Coronary artery (tissue), 2 donors: ENCODE data around the gene KRTAP5-1.
A peak's percentile ranks its signal among the peaks of the same experiment; 100 is the strongest.

ENCODE experiments used
- DNase-seq: peaks from one replicate; pipeline ENCODE4 v3.0.0-alpha.2; 2017; ENCODE audit warnings: low spot score
- H3K27ac ChIP-seq, 2 donors: fragments of 200-600 bp; sonication (generic); one replicate each; pipeline ENCODE4 v1.5.1; 2016 to 2019
- H3K4me3 ChIP-seq: fragments of 200-600 bp; sonication (generic); 2 replicates; pipeline ENCODE4 v1.5.1; 2016; ENCODE audit warnings: mild to moderate bottlenecking, moderate library complexity
- TF ChIP-seq, protein P1 (sequence below): fragments of 200-600 bp; sonication (generic); IDR thresholded peaks from one replicate; pipeline ENCODE4 v1.5.1; 2019; ENCODE audit warnings: antibody characterized with exemption

KRTAP5-1 gene

DNA sequence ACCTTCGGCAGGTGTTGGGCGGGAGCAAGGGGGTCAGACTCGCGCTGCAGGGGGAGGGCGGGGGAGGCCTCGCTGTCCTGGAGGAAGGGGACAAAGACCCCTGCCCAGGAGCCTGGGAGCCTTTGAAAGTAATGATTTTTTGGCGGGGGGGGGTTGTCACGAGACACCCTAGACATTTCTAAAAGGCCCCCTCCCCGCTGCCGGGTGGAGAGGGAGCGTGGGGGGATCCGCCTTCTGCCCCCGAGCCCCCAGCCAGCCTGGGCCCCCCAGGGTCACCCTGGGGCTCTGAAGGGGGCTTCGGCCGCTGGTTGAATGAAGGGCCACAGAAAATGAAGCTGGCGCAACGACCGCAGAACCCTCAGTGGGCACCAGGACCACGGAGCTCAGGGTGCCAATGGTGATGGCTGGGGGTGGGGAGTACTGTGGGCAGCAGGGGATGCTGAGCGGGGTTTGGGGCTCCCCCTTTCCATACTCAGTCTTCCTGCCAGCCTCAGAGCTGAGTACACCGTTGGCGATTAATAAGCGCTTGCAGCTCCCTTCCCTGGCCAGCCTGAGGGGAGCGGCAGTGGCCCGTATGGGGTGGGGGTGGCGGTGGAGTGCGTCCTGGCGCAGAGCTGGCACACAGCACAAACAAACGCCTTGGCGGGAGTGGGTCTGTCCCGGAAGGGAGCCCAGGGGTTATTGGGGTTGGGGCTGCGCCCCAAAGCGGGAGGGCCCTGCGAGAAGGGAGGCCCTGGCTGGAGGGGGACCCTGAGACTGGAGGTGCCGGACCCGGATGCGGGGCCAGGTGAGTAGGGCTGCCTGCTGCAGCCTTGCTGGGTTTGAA is 11.8 kb downstream of the KRTAP5-1 start:
- no peak for DNase-seq

DNA sequence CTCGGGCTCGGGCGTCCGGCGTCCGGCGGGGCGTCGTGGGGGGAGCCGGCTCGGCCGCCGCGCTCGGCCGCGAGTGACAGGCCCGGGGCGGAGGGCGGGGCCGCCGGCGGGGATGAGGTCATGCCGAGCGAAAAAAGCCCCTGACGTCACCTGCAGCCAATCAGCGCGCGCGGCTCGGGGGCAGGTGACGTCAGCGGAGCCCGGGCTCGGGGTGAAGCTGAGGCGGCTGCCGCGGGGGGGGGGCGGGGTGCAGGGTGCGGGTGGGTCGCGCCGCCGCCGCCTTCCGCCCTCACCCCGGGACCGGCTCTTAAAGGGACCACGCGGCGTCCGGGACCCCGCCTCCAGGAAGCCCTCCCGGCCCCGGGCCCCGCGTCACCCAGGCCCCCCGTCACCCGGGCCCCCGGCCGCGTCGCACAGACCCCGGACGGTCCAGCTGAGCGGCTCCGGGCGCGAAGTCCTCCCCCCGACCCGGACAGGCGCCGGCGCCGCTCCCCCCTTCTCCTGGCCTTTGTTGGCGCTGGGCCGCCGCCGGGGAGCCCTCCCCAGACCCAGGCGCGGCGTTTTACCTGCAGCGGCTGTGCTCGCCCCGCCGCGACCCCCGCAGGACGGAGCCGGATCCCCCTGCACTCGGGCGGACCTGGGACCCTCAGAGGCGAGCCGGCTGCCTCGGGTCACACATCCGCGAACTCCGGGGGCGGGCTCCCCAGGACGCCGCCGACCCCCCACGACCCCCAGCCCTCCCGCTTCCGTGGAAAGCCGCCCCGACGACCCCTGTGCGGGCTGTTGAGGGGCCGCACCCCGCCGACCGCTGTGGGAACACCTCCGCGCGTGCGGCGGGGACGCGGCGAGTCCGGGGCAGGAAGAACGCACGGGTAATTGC is 12.6 kb downstream of the KRTAP5-1 start, which contains the start of gene DUSP8:
Gene DUSP8, minus strand, starts transcription at position 75 of the 880 bp plus-strand sequence. CDS start 6,445 bp downstream, outside the sequence.
- TF ChIP-seq, protein P1, sequence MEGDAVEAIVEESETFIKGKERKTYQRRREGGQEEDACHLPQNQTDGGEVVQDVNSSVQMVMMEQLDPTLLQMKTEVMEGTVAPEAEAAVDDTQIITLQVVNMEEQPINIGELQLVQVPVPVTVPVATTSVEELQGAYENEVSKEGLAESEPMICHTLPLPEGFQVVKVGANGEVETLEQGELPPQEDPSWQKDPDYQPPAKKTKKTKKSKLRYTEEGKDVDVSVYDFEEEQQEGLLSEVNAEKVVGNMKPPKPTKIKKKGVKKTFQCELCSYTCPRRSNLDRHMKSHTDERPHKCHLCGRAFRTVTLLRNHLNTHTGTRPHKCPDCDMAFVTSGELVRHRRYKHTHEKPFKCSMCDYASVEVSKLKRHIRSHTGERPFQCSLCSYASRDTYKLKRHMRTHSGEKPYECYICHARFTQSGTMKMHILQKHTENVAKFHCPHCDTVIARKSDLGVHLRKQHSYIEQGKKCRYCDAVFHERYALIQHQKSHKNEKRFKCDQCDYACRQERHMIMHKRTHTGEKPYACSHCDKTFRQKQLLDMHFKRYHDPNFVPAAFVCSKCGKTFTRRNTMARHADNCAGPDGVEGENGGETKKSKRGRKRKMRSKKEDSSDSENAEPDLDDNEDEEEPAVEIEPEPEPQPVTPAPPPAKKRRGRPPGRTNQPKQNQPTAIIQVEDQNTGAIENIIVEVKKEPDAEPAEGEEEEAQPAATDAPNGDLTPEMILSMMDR = no peak
- Histone ChIP-seq H3K27ac (peak within 1 kb of the TSS; percentile 87 to 93), H3K4me3 (peak within 1 kb of the TSS; percentile 81)
- DNase-seq = peak; percentile 92

More for the DNA sequence above, 11.8 kb downstream of the KRTAP5-1 start:
- TF ChIP-seq, protein P1 = no peak
- Histone ChIP-seq H3K27ac (peak overlapping the region; percentile 87 to 93), H3K4me3 (peak overlapping the region; percentile 81)

DNA sequence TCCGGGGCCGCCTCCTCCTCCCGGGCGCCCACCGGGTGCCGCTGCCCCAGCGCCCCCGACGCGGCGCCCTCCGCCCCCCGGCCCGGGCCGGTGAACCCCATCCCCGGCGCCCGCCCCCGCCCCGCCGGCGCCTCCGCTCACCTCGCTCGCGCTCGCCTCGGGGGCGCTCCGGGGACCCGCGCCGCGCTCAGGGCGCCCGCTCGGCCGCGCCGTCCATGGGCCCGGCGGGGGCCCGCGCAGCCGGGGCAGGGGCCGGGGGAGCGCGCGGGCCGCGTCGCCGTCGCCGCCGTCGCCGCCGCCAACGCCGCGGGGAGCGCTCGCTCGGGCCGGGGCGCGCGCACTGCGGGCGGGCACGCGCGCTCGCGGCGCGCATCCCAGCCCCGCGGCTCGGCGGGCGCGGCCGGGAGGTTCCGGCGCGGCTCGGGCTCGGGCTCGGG is 13.3 kb downstream of the KRTAP5-1 start:
- no peak for DNase-seq
- H3K27ac ChIP-seq = peak overlapping the region; percentile 76 to 93
- H3K4me3 ChIP-seq = peak overlapping the region; percentile 81
- TF ChIP-seq, protein P1 = no peak

DNA sequence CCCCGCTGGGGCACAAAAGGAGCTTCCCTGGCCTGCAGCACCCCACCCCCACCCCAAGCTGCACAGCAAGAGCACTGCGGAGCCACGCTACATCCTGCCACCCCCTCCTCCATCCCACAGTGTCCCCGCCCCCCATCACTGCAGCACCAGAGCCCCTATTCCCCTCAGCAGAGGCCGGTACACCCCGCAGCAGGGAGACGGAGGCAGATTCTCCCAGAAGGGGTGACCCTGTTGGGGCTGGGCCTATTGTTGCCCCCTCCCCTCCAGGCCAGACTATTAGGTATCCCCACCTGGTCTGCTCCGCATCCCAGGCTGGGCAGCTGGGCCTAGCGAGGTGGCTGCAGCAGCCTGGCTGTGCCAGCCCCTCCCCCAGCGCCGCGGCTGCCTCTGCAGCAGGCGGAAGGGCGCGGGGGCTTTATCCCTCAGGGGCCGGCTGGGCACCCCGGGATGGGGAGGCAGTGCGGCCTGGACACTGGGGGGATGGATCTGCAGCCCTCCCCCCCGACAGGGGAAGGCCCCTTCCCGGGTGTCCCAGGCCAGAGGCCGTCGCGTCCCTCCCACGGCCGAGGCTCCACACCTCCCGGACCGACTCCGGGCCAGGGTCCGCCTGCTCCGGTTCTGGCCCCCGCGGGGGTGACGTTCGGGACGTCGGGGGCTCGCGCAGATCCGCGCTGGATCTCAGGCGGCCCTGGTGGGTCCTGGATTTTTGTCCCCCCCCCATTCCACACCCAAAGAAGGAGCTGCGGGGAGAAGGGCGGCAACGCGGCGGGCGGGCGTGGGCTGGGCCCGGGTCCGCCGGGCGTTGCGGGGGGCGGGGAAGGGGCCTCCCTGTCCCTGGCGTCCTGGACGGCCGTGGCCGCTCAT is 14.0 kb downstream of the KRTAP5-1 start:
- TF ChIP-seq, protein P1 = no peak
- peak overlapping the region; percentile 81 for H3K4me3 ChIP-seq
- DNase-seq = peak; percentile 74
- H3K27ac ChIP-seq = peak overlapping the region; percentile 76 to 93

DNA sequence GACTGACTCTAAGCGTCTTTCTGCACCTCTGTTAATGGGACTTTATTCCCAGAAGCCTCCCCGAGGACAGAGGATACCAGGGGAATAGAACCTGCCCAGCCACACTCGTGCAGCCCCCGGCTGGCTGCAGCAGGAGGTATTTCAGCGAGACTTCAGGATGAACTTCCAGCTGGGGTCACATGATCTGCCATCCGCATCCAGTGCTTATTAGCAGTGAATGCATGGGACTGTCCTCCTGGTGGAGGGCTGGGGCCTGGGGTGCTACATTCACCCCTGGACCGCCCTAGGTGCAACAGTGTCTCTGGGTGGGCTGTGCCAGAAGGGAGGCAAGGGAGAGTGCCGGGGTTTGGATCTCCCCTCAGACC is 14.6 kb downstream of the KRTAP5-1 start:
- Histone ChIP-seq H3K4me3 (peak overlapping the region; percentile 81), H3K27ac (peak overlapping the region; percentile 76 to 93)
- DNase-seq = no peak
- TF ChIP-seq, protein P1 = no peak

DNA sequence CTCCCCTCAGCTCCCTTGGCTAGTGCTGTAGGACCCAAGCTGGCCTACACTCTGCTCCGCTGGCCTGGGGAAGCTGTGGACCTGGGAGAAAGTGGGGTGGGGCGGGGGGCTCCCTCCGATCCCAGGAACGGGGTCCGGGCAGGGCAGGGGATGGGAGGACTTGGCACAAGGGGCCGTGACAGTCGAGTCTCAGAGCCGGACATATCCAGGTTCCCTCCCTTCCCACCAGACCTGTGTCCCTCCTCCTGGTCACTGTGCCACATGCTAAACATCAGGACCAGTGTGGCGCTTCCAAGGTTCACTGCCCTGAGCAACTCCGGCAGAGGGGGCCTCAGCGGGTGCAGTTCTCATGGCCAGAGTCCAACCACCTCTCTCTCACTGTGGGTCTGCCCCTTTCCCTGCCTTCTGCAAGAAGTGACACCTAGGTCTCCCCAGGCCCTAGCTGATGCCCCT is 15.1 kb downstream of the KRTAP5-1 start:
- peak; percentile 74 for DNase-seq
- Histone ChIP-seq H3K4me3 (peak overlapping the region; percentile 81), H3K27ac (peak overlapping the region; percentile 76 to 93)
- TF ChIP-seq, protein P1 = no peak
